Transverse colon (tissue), 4 donors: ENCODE data around the gene LRG1. TPM values are rescaled to one million over a fixed set of nuclear protein-coding genes. Genes with fewer than 3 reads are reported as not detected.

Source experiments
- DNase-seq: peaks from one replicate; pipeline ENCODE4 v3.0.0-alpha.2; 2019
- H3K27ac ChIP-seq, 4 donors: fragments of 200-600 bp; sonication (generic); 2 replicates each; pipeline ENCODE4 v1.5.1; 2016 to 2018; ENCODE audit warnings: inconsistent platforms in 4 of 4
- H3K27me3 ChIP-seq: fragments of 200-600 bp; sonication (generic); 2 replicates; pipeline ENCODE4 v1.5.1; 2017; ENCODE audit warnings: inconsistent platforms
- H3K36me3 ChIP-seq, 4 donors: fragments of 200-600 bp; sonication (generic); 2 replicates each; pipeline ENCODE4 v1.5.1; 2017 to 2019; ENCODE audit warnings: inconsistent platforms in 4 of 4
- H3K4me1 ChIP-seq, 4 donors: fragments of 200-600 bp; sonication (generic); 2 replicates each; pipeline ENCODE4 v1.5.1; 2017 to 2020; ENCODE audit warnings: inconsistent platforms in 4 of 4
- H3K4me3 ChIP-seq, 4 donors: fragments of 200-600 bp; sonication (generic); 1 replicate in 1 of 4; 2 replicates in 3 of 4; pipeline versions ENCODE4 v1.5.1 to v1.6.1; 2017 to 2019; ENCODE audit warnings: inconsistent platforms in 4 of 4
- H3K9me3 ChIP-seq, 2 donors: fragments of 200-600 bp; sonication (generic); 2 replicates each; pipeline ENCODE4 v1.5.1; 2017 to 2019; ENCODE audit warnings: inconsistent platforms in 2 of 2
- EP300 ChIP-seq: sonication (generic); formaldehyde crosslinking; IDR thresholded peaks from one replicate; pipeline ENCODE4 v1.6.1; 2017; ENCODE audit warnings: antibody characterized with exemption, low read depth
- POLR2A ChIP-seq: fragments of 450-650 bp; IDR thresholded peaks from one replicate; pipeline ENCODE4 v1.6.1; 2016; ENCODE audit warnings: antibody characterized with exemption, mild to moderate bottlenecking, moderate library complexity
- POLR2AphosphoS5 ChIP-seq, 3 donors: sonication (generic); formaldehyde crosslinking; IDR thresholded peaks; one replicate each; pipeline ENCODE4 v1.6.1; 2016; ENCODE audit warnings: antibody characterized with exemption in 3 of 3
- WGBS, 2 donors: methylation state at CpG; one replicate each; pipeline ENCODE4 v1.1.5; 2018; ENCODE audit warnings: low coverage in 1 of 2; 5-methylcytosine and 5-hydroxymethylcytosine counted together
- in situ Hi-C, 4 donors: fragments of 200-750 bp; cut with MboI; loops; one replicate each; pipeline versions ENCODE4 v1.15.0 to v1.15.1; 2017; ENCODE audit warnings: low sequenced_read_pairs in 3 of 4, low pct_ligation_motif_present in 1 of 4, low pct_unique_long_range_greater_than_20kb in 1 of 4
- intact Hi-C: fragments of 100-400 bp; cut with DNase I; formaldehyde crosslinking; loops from one replicate; pipeline ENCODE4 v1.15.1; 2023; ENCODE audit warnings: low total_unique reads
- total RNA-seq, 4 donors: library from RNA; depleted of rRNA; stranded (reverse); fragments of >200 nt; gene quantifications; one replicate each; pipeline ENCODE4 v1.1.0, GENCODE V29; 2016
- TF ChIP-seq, protein P1 (sequence below), 5 experiments: fragments of 200-600 bp in 3 of 5; fragments of 450-650 bp in 2 of 5; sonication (generic) in 3 of 5; IDR thresholded peaks; 1 replicate in 2 of 5; 2 replicates in 3 of 5; pipeline ENCODE4 v1.5.1; 2016 to 2017; ENCODE audit warnings: antibody characterized with exemption in 5 of 5, inconsistent platforms in 3 of 5, mild to moderate bottlenecking in 2 of 5, moderate library complexity in 1 of 5

The LRG1 gene, protein sequence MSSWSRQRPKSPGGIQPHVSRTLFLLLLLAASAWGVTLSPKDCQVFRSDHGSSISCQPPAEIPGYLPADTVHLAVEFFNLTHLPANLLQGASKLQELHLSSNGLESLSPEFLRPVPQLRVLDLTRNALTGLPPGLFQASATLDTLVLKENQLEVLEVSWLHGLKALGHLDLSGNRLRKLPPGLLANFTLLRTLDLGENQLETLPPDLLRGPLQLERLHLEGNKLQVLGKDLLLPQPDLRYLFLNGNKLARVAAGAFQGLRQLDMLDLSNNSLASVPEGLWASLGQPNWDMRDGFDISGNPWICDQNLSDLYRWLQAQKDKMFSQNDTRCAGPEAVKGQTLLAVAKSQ
- total RNA-seq: 10 to 100 TPM in 3 of 4 donors, 1 to 10 TPM in 1; 1.9 to 18.1 (median 14.4) TPM

DNA sequence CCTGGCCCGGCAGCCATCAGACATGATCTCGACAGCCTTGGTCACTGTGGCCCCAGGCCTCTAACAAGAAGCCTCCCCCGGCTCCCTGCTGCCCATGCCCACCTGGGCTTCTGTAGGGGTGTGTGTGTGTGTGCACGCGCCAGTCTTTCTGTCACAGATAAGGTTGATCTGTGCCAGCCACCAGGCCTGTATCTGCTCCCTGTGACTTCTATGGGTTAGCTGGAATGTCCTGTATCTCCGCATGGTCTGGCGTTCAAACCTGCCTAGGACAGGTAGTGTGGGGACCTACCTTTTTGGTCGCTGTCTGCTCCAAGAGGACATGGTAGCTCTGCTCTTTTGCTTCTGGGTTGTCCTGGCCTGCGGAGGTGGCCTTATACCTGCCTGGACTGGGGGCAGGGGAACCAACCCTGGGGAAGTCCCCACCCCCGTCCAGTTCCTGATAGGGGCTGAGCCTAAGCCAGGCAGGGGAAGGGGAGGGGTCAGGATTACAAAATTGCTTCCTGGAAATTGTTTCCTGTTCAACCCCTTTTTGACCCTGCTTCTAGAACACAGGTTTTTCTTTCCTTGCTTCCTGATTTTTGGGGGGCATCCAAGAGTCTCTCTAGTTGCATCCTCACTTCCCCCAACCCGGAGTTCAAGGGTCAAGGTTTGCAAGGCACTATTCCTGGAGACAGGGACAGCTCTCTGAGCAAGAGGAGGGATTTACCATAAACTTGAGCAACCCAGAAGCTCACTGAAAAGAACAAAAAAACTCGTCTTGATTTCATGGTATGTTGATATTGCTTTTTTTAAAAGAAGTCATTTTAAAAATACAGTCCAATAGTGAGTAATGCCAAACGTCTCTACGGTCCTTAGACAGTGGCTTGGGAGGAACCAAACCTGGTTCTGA, at the start of gene LRG1:
Gene LRG1, minus strand, starts transcription at position 344 of the 889 bp plus-strand sequence. Its CDS starts 23 bp downstream, at position 321.
- peak within 1 kb of the TSS; percentile 64 to 76 (median 68) for H3K27ac ChIP-seq
- peak within 1 kb of the TSS in 3 of 4 donors; percentile 15 to 31 (median 19) for H3K4me3 ChIP-seq
- no peaks in the 10 kb centered on the region for H3K9me3 ChIP-seq
- in situ Hi-C loops (no loop called here), intact Hi-C loops (no loop called here)
- TF ChIP-seq EP300: no peak
- peak; percentile 58 to 89 (median 73) for TF ChIP-seq POLR2AphosphoS5 (IDR thresholded peaks at IDR 0.05)
- peak; percentile 81 for TF ChIP-seq POLR2A
- TF ChIP-seq, protein P1, sequence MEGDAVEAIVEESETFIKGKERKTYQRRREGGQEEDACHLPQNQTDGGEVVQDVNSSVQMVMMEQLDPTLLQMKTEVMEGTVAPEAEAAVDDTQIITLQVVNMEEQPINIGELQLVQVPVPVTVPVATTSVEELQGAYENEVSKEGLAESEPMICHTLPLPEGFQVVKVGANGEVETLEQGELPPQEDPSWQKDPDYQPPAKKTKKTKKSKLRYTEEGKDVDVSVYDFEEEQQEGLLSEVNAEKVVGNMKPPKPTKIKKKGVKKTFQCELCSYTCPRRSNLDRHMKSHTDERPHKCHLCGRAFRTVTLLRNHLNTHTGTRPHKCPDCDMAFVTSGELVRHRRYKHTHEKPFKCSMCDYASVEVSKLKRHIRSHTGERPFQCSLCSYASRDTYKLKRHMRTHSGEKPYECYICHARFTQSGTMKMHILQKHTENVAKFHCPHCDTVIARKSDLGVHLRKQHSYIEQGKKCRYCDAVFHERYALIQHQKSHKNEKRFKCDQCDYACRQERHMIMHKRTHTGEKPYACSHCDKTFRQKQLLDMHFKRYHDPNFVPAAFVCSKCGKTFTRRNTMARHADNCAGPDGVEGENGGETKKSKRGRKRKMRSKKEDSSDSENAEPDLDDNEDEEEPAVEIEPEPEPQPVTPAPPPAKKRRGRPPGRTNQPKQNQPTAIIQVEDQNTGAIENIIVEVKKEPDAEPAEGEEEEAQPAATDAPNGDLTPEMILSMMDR (IDR thresholded peaks at IDR 0.05): no peak
- H3K4me1 ChIP-seq: peaks cover 0 to 13% (median 9%) of the 10 kb centered on the region in 4 donors
- H3K36me3 ChIP-seq: no peaks in the 10 kb centered on the region
- WGBS, 2 donors: 45 to 50% methylated on average over 2 to 14 of the region's 14 CpGs
- peaks cover 14% of the 10 kb centered on the region for H3K27me3 ChIP-seq
- peak; percentile 88 for DNase-seq

DNA sequence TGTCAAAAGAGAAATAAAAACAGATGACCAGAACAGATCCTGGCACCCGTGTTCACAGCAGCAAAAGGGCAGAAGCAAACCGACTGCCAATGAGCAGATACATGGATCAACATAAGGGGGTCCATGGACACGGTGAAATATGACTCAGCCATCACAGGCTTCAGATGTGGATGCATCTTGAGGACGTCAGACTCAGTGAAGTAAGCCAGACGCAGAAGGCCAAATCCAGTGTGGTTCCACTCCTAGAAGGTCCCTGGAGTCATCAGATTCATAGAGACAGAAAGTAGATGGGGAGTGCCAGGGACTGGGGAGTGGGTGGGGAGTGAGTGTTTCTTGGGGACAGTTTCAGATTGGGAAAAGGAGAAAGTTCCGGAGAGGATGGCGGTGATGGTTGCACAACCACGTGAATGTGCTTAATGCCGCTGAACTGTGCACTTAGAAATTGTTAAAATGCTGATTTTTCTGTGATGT, 48.5 kb upstream of the LRG1 start:
- H3K4me1 ChIP-seq: peaks cover 9 to 12% (median 11%) of the 10 kb centered on the region in 4 donors
- peaks cover 84% of the 10 kb centered on the region for H3K27me3 ChIP-seq
- WGBS, 2 donors: 54 to 67% methylated on average over 9 of the region's 9 CpGs
- no peak overlapping the region for H3K4me3 ChIP-seq
- no peaks in the 10 kb centered on the region for H3K36me3 ChIP-seq
- DNase-seq: no peak
- no peaks in the 10 kb centered on the region for H3K9me3 ChIP-seq
- no peak for TF ChIP-seq POLR2A
- no peak for TF ChIP-seq POLR2AphosphoS5 (IDR thresholded peaks at IDR 0.05)
- TF ChIP-seq, protein P1 (IDR thresholded peaks at IDR 0.05): no peak
- TF ChIP-seq EP300: no peak
- in situ Hi-C loops (no loop called here), intact Hi-C loops (no loop called here)
- no peak overlapping the region for H3K27ac ChIP-seq

DNA sequence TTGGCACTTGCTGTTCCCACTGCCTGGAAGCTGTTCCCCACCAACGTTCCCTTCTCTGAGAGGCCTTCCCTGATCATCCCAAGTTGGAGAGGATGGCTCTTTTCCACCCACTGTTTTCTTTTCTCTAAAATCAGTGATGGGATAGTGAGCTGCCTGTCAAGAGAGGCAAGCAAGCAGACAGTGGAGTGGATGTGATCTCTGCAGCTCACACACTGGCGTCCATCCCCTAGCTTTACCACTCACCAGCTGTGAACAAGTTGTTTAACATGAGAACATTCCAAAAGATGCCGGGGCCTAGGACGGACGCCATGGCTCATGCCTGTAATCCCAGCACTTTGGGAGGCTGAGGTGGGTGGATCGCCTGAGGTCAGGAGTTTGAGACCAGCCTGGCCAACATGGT, 47.7 kb upstream of the LRG1 start:
- in situ Hi-C loops: no loop called here
- Histone ChIP-seq H3K36me3 (no peaks in the 10 kb centered on the region), H3K4me1 (peaks cover 9 to 12% (median 11%) of the 10 kb centered on the region in 4 donors), H3K4me3 (no peak overlapping the region), H3K9me3 (no peaks in the 10 kb centered on the region), H3K27ac (no peak overlapping the region), H3K27me3 (peaks cover 84% of the 10 kb centered on the region)
- DNase-seq: no peak
- TF ChIP-seq POLR2A (no peak), EP300 (no peak), POLR2AphosphoS5 (IDR thresholded peaks at IDR 0.05) (no peak)
- TF ChIP-seq, protein P1 (IDR thresholded peaks at IDR 0.05): no peak
- intact Hi-C loops: no loop called here
- 70 to 85% methylated on average over 2 to 6 of the region's 6 CpGs for WGBS, 2 donors

DNA sequence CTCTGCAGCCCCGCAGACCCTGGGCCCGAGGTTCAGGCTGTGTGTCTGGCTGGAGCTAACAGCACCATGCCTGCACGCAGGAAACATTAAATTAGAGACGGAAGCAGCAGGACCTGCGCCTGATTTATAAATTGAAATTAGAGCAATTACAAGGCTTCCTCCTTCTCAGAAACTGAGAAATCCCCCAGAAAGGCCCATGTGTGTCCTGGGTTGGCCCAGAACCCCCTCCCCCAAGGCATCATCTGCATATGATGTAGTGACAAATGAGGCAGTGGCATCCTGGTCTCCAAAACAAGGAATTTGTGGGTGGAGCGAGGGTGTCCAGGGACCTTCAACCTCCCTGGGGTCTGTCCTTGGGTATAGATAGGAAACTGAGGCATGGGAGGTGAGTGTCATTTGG, 46.9 kb upstream of the LRG1 start:
- no peak for DNase-seq
- 66% methylated on average over 6 of the region's 6 CpGs; no CpG with 5 or more reads in 1 of the 2 donors for WGBS, 2 donors
- peaks cover 9 to 12% (median 11%) of the 10 kb centered on the region in 4 donors for H3K4me1 ChIP-seq
- H3K4me3 ChIP-seq: no peak overlapping the region
- H3K27ac ChIP-seq: no peak overlapping the region
- no peaks in the 10 kb centered on the region for H3K36me3 ChIP-seq
- TF ChIP-seq EP300 (no peak), POLR2AphosphoS5 (IDR thresholded peaks at IDR 0.05) (no peak), POLR2A (no peak)
- TF ChIP-seq, protein P1 (IDR thresholded peaks at IDR 0.05): no peak
- in situ Hi-C loops: no loop called here
- intact Hi-C loops: no loop called here
- no peaks in the 10 kb centered on the region for H3K9me3 ChIP-seq
- H3K27me3 ChIP-seq: peaks cover 87% of the 10 kb centered on the region
